ENCODE results near the gene PPP2R1A.

GRCh38 chr19:52191389-52191788, 1.5 kb downstream of the PPP2R1A start:
- no peak for TF ChIP-seq CTCF (IDR thresholded peaks at IDR 0.05)
- TF ChIP-seq POLR2A (IDR thresholded peaks at IDR 0.05), result no peak
- no peak for TF ChIP-seq POLR2AphosphoS5 (IDR thresholded peaks at IDR 0.05; ENCODE audit: insufficient read depth in 1 of 2, low read depth in 1 of 2)
